HCT116 (cell line): ENCODE measurements around the gene STON2.

ENCODE experiments used
- ATF3 ChIP-seq: IDR thresholded peaks from 2 replicates; pipeline ENCODE4 v1.6.1; 2012
- CBX3 ChIP-seq: IDR thresholded peaks from 2 replicates; pipeline ENCODE4 v1.6.1; 2012; ENCODE audit warnings: low read depth
- CEBPB ChIP-seq: IDR thresholded peaks from 2 replicates; pipeline ENCODE4 v1.6.1; 2012; ENCODE audit warnings: low read depth
- CTCF ChIP-seq, 3 experiments: fragments of 200-600 bp in 1 of 3; sonication (generic) in 1 of 3; IDR thresholded peaks in 2 of 3; conservative IDR thresholded peaks in 1 of 3; 2 replicates each; pipeline ENCODE4 v1.5.1; 2012 to 2017; ENCODE audit warnings: low read depth in 2 of 3, low read length in 2 of 3, antibody characterized with exemption in 1 of 3, borderline replicate concordance in 1 of 3, control low read depth in 1 of 3, mild to moderate bottlenecking in 1 of 3, mixed read lengths in 1 of 3, mixed run types in 1 of 3, moderate library complexity in 1 of 3; ENCODE audit not compliant: insufficient read depth in 1 of 3
- EGR1 ChIP-seq: IDR thresholded peaks from 2 replicates; pipeline ENCODE4 v1.6.1; 2012; ENCODE audit warnings: low read depth
- JUND ChIP-seq: IDR thresholded peaks from 2 replicates; pipeline ENCODE4 v1.6.1; 2012
- POLR2AphosphoS5 ChIP-seq: IDR thresholded peaks from 2 replicates; pipeline ENCODE4 v1.6.1; 2011; ENCODE audit warnings: mild to moderate bottlenecking, low read depth, low read length, moderate library complexity
- SIN3A ChIP-seq: IDR thresholded peaks from 2 replicates; pipeline ENCODE4 v1.6.1; 2012; ENCODE audit warnings: low read depth
- ZBTB33 ChIP-seq: IDR thresholded peaks from 2 replicates; pipeline ENCODE4 v1.6.1; 2011; ENCODE audit warnings: mild to moderate bottlenecking, low read length, moderate library complexity; ENCODE audit not compliant: insufficient replicate concordance; ENCODE audit errors: extremely low read depth
- ZFX ChIP-seq: fragments of 450-650 bp; IDR thresholded peaks from 2 replicates; pipeline ENCODE4 v1.6.1; 2017
- ZNF274 ChIP-seq: fragments of 200-500 bp; sonication (Bioruptor generic); IDR thresholded peaks from 2 replicates; pipeline ENCODE4 v1.6.1; 2014; ENCODE audit warnings: mild to moderate bottlenecking, low read depth, low read length, inconsistent platforms

- no peak for TF ChIP-seq POLR2AphosphoS5
- no peak for TF ChIP-seq CBX3
- no peak for TF ChIP-seq SIN3A
- TF ChIP-seq CTCF (IDR thresholded peaks at IDR 0.05 in 2 of 3, conservative IDR thresholded peaks at IDR 0.05 in 1 of 3; ENCODE audit: borderline replicate concordance in 1 of 3, insufficient read depth in 1 of 3, low read depth in 2 of 3, low read length in 2 of 3), result no peak
- TF ChIP-seq CEBPB, result no peak
- no peak for TF ChIP-seq JUND
- no peak for TF ChIP-seq ATF3
- no peak for TF ChIP-seq EGR1
- no peak for TF ChIP-seq ZBTB33
- no peak for TF ChIP-seq ZFX
- TF ChIP-seq ZNF274, result no peak
Measured at GRCh38 chr14:81235096-81235495, 165.0 kb downstream of the STON2 start.
